ENCODE results near the gene CPEB2. TPM values are rescaled to one million over a fixed set of nuclear protein-coding genes. Genes with fewer than 3 reads are reported as not detected.
"Not testable (repeated sequence)": the region's sequence is repeated elsewhere in the genome, so short reads cannot be mapped to it uniquely, and the experiment has no call there.

CPEB2 gene
- total and polyA plus RNA-seq, 5 experiments from 2014 or later, result 0.68 to 17.0 (median 1.7) TPM

- H3K36me3 Mint-ChIP-seq, result peaks cover 9 to 33% (median 26%) of the 10 kb centered on the region in 3 donors
- POLR2A ChIA-PET, result no interaction called here
These were observed 66.0 kb downstream of the CPEB2 start for GRCh38 chr4:15068298-15068697.

DNA sequence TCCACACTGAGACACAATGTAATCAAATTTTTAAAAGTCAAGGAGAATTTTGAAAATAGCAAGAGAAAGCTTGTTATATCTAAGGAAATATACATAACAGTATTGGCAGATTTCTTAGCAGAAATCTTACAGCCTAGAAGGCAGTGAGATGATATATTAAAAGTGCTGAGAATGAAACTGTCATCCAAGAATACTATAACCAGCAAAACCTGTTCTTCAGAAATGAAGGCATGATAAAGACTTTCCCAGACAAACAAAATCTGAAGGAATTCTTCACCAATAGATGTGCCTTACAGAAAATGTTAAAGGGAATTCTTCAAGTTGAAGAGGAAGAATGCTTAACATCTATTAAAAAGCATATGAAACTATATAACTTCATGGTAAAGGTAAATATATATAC lies 73.6 kb downstream of the CPEB2 start:
- DNase-seq, result no peak
- POLR2A ChIA-PET, result no interaction called here

More at GRCh38 chr4:15068298-15068697, 66.0 kb downstream of the CPEB2 start:
- no peak for DNase-seq
- H3K4me3 Mint-ChIP-seq, result no peak overlapping the region
- peak overlapping the region in 2 of 10 donors; percentile 22 to 81 for H3K27ac Mint-ChIP-seq
- H3K27me3 Mint-ChIP-seq, result no peaks in the 10 kb centered on the region
- no peak for ATAC-seq
- peaks cover 0 to 10% (median 0%) of the 10 kb centered on the region in 9 donors for H3K9me3 Mint-ChIP-seq
- peaks cover 0 to 3% (median under 1%) of the 10 kb centered on the region in 4 donors for H3K4me1 Mint-ChIP-seq

GRCh38 chr4:15077969-15078368 lies 75.7 kb downstream of the CPEB2 start:
- H3K9me3 Mint-ChIP-seq, result peaks cover 10 to 39% (median 23%) of the 10 kb centered on the region in 9 donors
- ATAC-seq, result no peak
- H3K27ac Mint-ChIP-seq, result no peak overlapping the region
- peaks cover 0 to 30% (median 5%) of the 10 kb centered on the region in 3 donors for H3K36me3 Mint-ChIP-seq
- POLR2A ChIA-PET, result no interaction called here
- no peak for DNase-seq
- H3K4me3 Mint-ChIP-seq, result no peak overlapping the region
- H3K27me3 Mint-ChIP-seq, result peaks cover 0 to 12% (median 2%) of the 10 kb centered on the region in 5 donors
- H3K4me1 Mint-ChIP-seq, result no peaks in the 10 kb centered on the region

More for the DNA sequence above, 73.6 kb downstream of the CPEB2 start:
- no peak overlapping the region for H3K4me3 Mint-ChIP-seq
- peaks cover 2 to 35% (median 16%) of the 10 kb centered on the region in 3 donors for H3K36me3 Mint-ChIP-seq
- H3K4me1 Mint-ChIP-seq, result no peaks in the 10 kb centered on the region
- ATAC-seq, result no peak
- H3K9me3 Mint-ChIP-seq, result peaks cover 12 to 42% (median 23%) of the 10 kb centered on the region in 9 donors
- H3K27me3 Mint-ChIP-seq, result peaks cover 0 to 11% (median 2%) of the 10 kb centered on the region in 5 donors
- no peak overlapping the region for H3K27ac Mint-ChIP-seq

DNA sequence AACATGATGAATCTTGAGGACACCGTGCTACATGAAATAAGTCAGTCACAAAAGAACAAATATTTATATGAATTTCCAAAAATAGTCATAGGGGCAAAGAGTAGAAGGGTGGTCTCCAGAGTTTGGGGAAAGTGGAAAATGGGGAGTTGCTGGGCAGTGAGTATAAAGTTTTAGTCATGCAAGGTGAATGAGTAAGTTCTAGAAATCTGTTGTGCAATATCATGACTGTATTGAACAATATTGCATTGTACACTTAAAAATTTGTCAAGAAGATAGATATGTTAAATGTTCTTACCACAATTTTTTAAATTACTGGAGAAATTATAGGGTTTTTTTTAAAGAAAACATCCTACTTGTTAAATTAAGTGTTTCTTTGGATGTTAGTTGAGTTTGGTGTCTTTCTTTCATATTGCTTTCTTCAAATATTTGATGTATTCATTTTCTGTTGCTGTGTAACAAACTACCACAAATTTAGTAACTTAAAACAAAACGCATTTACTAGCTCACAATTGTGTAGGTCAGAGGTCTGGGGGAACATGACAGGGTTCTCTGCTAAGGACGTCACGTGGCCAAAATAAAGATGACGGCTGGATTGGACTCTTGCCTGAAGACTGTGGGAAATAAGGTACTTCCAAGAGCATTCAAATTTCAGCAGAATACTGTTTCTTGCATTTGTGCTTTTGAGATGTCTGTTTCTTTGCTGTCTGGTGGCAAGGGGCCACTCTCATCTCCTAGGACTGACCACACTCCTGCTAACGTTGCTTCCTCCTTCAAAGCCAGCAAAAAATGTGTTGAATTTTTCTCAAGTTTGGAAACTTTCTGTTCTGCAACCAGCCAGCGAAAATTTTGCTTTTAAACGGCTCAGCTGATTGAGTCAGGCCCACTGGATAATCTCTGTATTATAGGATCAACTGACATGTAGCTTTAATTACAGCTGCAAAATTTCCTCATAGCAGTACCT lies 76.7 kb downstream of the CPEB2 start:
- no peak overlapping the region for H3K27ac Mint-ChIP-seq
- ATAC-seq (no peak), DNase-seq (no peak)
- POLR2A ChIA-PET, result no interaction called here
- peaks cover 0 to 12% (median 5%) of the 10 kb centered on the region in 5 donors for H3K27me3 Mint-ChIP-seq
- no peak overlapping the region for H3K4me3 Mint-ChIP-seq
- no peaks in the 10 kb centered on the region for H3K4me1 Mint-ChIP-seq
- H3K9me3 Mint-ChIP-seq, result peaks cover 6 to 32% (median 23%) of the 10 kb centered on the region in 9 donors
- H3K36me3 Mint-ChIP-seq, result peaks cover 0 to 20% (median 0%) of the 10 kb centered on the region in 3 donors

DNA sequence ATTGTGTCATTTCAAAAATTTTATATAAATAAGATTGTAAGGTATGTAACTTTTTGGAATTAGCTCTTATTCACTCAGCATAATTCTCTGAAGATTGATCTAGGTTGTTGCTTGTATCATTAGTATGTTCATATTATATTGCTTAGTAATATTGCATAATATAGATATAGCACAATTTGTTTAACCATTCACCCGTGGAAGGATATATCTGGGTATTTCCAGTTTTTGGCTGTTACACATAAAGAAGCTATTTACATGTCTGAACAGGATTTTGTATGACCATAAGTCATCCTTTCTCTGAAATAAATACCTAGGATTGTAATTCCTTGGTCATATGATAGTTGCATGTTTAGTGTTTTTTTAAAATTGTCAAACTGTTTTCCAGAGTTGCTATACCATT lies 82.5 kb downstream of the CPEB2 start:
- Mint-ChIP-seq H3K27me3 (peaks cover 2 to 17% (median 7%) of the 10 kb centered on the region in 5 donors), H3K4me1 (no peaks in the 10 kb centered on the region), H3K36me3 (peaks cover 0 to 4% (median 0%) of the 10 kb centered on the region in 3 donors), H3K27ac (no peak overlapping the region), H3K4me3 (no peak overlapping the region), H3K9me3 (peaks cover 0 to 7% (median 2%) of the 10 kb centered on the region in 9 donors)
- POLR2A ChIA-PET, result no interaction called here
- ATAC-seq (no peak), DNase-seq (no peak)

DNA sequence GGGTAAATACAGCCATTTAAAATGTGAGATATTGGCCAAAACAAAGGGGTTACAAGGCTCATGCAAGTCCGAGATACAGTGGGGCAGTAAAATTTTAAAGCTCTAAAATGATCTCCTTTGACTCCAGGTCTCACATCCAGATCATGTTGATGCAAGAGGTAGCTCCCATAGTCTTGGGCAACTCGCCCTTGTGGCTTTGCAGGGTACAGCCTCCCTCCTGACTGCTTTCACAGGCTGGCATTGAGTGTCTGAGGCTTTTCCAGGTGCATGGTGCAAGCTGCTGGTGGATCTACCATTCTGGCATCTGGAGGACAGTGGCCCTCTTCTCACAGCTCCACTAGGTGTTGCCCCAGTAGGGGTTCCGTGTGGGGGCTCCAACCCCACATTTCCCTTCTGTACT lies 83.5 kb downstream of the CPEB2 start:
- H3K27ac Mint-ChIP-seq, H3K4me3 Mint-ChIP-seq, H3K4me1 Mint-ChIP-seq, H3K9me3 Mint-ChIP-seq, ATAC-seq, DNase-seq, POLR2A ChIA-PET, H3K36me3 Mint-ChIP-seq: not testable (repeated sequence)
- H3K27me3 Mint-ChIP-seq, result peaks cover 4 to 26% (median 6%) of the 10 kb centered on the region in 5 donors

DNA sequence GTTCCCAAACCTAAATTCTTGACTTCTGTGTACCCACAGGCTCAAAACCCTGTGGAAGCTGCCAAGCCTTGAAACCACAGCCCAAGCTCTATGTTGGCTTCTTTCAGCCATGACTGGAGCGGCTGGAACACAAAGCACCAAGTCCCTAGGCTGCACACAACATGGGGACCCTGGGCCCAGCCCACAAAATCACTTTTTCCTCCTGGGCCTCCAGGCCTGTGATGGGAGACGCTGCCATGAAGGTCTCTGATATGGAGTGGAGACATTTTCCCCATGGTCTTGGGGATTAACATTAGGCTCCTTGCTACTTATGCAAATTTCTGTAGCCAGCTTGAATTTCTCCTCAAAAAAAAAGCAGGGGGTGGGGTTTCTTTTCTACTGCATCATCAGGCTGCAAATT lies 84.0 kb downstream of the CPEB2 start:
- peak in 1 of 10 donors; percentile 61 for DNase-seq
- H3K4me1 Mint-ChIP-seq, H3K27ac Mint-ChIP-seq, ATAC-seq, H3K36me3 Mint-ChIP-seq, H3K9me3 Mint-ChIP-seq, POLR2A ChIA-PET, H3K4me3 Mint-ChIP-seq: not testable (repeated sequence)
- peaks cover 4 to 28% (median 10%) of the 10 kb centered on the region in 5 donors for H3K27me3 Mint-ChIP-seq

DNA sequence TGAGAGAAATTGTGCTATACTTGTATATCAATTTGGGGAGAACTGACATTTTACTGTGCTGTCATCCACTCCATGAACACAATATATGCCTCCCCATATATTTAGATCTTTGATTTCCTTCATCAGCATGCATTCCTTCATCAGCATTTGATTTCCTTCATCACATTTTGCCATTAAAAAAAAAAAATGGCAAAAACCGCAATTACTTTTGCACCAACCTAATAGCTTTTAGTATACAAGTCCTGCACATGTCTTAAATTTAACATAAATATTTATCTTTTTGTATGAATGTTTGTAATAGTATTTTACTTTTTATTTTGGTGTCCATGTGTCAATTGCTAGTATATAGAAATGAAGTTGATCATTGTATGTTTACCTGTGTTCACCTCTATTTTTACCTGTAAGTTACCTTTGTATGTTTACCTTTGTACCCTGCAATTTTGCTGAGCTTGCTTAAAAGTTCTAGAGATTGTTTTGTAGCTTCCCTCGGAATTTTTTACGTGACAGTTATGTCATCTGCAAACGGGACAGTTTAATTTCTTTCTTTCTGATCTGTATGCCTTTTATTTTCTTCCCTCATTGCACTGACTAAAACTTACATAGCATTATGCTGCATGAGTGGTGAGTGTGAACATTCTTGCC lies 86.2 kb downstream of the CPEB2 start:
- Mint-ChIP-seq H3K9me3 (peaks cover 0 to 7% (median 2%) of the 10 kb centered on the region in 9 donors), H3K27me3 (peaks cover 4 to 25% (median 9%) of the 10 kb centered on the region in 5 donors), H3K4me3 (no peak overlapping the region), H3K27ac (no peak overlapping the region), H3K4me1 (no peaks in the 10 kb centered on the region), H3K36me3 (peaks cover 0 to 4% (median 0%) of the 10 kb centered on the region in 3 donors)
- no peak for DNase-seq
- POLR2A ChIA-PET, result no interaction called here
- no peak for ATAC-seq

- Mint-ChIP-seq H3K36me3 (peaks cover 0 to 4% (median 0%) of the 10 kb centered on the region in 3 donors), H3K4me1 (no peaks in the 10 kb centered on the region), H3K27ac (no peak overlapping the region), H3K9me3 (peaks cover 0 to 7% (median 2%) of the 10 kb centered on the region in 9 donors), H3K4me3 (no peak overlapping the region), H3K27me3 (peaks cover 3 to 24% (median 9%) of the 10 kb centered on the region in 5 donors)
- ATAC-seq, result no peak
- no peak for DNase-seq
- POLR2A ChIA-PET, result no interaction called here
These were observed 87.7 kb downstream of the CPEB2 start for GRCh38 chr4:15089979-15090378.

GRCh38 chr4:15100380-15100779 lies 98.1 kb downstream of the CPEB2 start:
- ATAC-seq, result no peak
- Mint-ChIP-seq H3K4me1 (no peaks in the 10 kb centered on the region), H3K36me3 (peaks cover 0 to 12% (median 0%) of the 10 kb centered on the region in 3 donors), H3K9me3 (peaks cover 0 to 13% (median 4%) of the 10 kb centered on the region in 9 donors), H3K27ac (peak overlapping the region in 1 of 10 donors; percentile 14), H3K27me3 (peaks cover 11 to 12% (median 11%) of the 10 kb centered on the region in 5 donors), H3K4me3 (no peak overlapping the region)
- no peak for DNase-seq
- POLR2A ChIA-PET, result no interaction called here

GRCh38 chr4:15100994-15101695 lies 98.9 kb downstream of the CPEB2 start:
- Mint-ChIP-seq H3K27me3 (peaks cover 11 to 12% (median 11%) of the 10 kb centered on the region in 5 donors), H3K36me3 (peaks cover 0 to 12% (median 0%) of the 10 kb centered on the region in 3 donors), H3K27ac (no peak overlapping the region), H3K4me1 (no peaks in the 10 kb centered on the region), H3K9me3 (peaks cover 0 to 13% (median 4%) of the 10 kb centered on the region in 9 donors), H3K4me3 (no peak overlapping the region)
- no peak for ATAC-seq
- POLR2A ChIA-PET, result no interaction called here
- DNase-seq, result no peak

GRCh38 chr4:15104825-15105224 lies 102.5 kb downstream of the CPEB2 start:
- no peak overlapping the region for H3K4me3 Mint-ChIP-seq
- H3K4me1 Mint-ChIP-seq, result no peaks in the 10 kb centered on the region
- peaks cover 4 to 12% (median 8%) of the 10 kb centered on the region in 5 donors for H3K27me3 Mint-ChIP-seq
- POLR2A ChIA-PET, result no interaction called here
- H3K9me3 Mint-ChIP-seq, result peaks cover 0 to 7% (median 0%) of the 10 kb centered on the region in 9 donors
- H3K36me3 Mint-ChIP-seq, result peaks cover 0 to 7% (median 0%) of the 10 kb centered on the region in 3 donors
- no peak for ATAC-seq
- H3K27ac Mint-ChIP-seq, result no peak overlapping the region
- no peak for DNase-seq
